ENCODE results near the gene FBXO10. TPM values are rescaled to one million over a fixed set of nuclear protein-coding genes. Genes with fewer than 3 reads are reported as not detected.
"Not testable (repeated sequence)": the region's sequence is repeated elsewhere in the genome, so short reads cannot be mapped to it uniquely, and the experiment has no call there.

FBXO10 gene
- total RNA-seq, 4 donors from 2014 or later, result 2.8 to 12.9 (median 9.4) TPM; not detected in 1

DNA sequence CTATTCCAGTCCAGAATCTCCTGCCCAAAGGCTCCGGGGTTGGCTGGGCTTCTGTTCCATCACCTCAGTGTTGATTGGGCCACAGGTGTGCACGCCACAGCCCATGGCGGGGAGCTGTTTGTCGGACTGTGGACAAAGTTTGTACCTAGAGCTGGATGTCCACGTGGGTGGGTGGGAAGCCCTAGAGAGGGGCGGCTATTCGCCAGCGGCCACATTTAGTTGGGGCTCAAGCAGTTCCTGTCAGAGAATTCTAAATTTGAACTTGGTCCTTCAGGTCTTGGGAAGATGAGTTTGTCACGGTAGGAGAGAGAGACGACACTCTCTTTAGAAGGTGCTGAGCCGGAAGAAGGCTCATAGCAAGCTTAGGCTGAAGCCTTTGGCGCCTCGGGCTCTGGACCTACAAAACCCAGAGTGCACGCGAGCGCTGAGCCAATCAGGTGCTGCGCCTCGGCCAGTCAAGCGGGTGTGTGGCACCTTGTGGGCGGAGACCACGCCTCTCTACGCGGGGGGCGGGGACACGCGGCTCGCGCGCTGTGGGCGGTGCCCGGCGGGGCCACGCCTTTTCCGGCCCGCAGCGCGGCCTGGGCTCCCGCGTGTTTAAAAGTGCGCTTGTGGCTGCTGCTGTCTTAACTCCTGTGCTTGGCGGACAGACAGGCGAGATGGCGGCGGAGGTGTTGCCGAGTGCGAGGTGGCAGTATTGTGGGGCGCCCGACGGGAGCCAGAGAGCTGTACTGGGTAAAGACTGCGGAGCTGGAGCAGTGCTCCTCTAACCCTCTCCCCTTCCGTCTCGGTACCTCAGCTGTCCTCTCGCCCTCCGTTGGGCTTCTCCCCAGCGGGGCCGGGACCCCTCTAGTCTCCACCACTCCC is 90.6 kb downstream of the FBXO10 start, which contains the start of gene POLR1E:
TSS of gene POLR1E (plus strand) at position 560 of the 867 bp plus-strand sequence. CDS start at position 660, 100 bp downstream.
- no peaks in the 10 kb centered on the region for H3K9me3 ChIP-seq
- TF ChIP-seq, protein P1, sequence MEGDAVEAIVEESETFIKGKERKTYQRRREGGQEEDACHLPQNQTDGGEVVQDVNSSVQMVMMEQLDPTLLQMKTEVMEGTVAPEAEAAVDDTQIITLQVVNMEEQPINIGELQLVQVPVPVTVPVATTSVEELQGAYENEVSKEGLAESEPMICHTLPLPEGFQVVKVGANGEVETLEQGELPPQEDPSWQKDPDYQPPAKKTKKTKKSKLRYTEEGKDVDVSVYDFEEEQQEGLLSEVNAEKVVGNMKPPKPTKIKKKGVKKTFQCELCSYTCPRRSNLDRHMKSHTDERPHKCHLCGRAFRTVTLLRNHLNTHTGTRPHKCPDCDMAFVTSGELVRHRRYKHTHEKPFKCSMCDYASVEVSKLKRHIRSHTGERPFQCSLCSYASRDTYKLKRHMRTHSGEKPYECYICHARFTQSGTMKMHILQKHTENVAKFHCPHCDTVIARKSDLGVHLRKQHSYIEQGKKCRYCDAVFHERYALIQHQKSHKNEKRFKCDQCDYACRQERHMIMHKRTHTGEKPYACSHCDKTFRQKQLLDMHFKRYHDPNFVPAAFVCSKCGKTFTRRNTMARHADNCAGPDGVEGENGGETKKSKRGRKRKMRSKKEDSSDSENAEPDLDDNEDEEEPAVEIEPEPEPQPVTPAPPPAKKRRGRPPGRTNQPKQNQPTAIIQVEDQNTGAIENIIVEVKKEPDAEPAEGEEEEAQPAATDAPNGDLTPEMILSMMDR (IDR thresholded peaks at IDR 0.05), result no peak
- TF ChIP-seq POLR2A (IDR thresholded peaks at IDR 0.05), result peak; percentile 81 to 86

DNA sequence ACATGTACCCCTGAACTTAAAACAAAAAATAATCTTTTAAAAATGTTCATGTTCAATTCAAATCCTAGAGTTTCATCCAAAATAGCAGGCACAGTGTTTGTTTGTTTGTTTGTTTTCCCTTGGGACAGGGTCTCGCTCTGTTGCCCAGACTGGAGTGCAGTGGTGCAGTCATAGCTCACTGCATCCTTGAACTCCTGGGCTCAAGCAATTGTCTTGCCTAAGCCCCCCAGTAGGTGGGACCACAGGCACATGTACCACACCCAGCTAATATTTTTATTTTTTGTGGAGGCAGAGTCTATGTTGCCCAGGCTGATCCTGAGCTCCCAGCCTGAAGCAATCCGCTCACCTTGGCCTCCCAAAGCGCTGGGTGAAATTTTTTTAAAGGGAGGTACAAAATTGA is 95.4 kb downstream of the FBXO10 start:
- H3K27me3 ChIP-seq, result no peaks in the 10 kb centered on the region
- TF ChIP-seq POLR2A (IDR thresholded peaks at IDR 0.05), result no peak
- TF ChIP-seq, protein P1 (IDR thresholded peaks at IDR 0.05), result no peak
- no peaks in the 10 kb centered on the region for H3K4me1 ChIP-seq
- H3K36me3 ChIP-seq, result no peaks in the 10 kb centered on the region
- no peak for DNase-seq
- H3K9me3 ChIP-seq, result no peaks in the 10 kb centered on the region
- no peak overlapping the region for H3K4me3 ChIP-seq
- intact Hi-C loops (cut with DNase I; ENCODE audit: low total_unique reads), result loop anchor here (10.0 kb wide), 1 partner anchor 66 kb away; no protein-coding TSS in a partner anchor
- H3K27ac ChIP-seq, result no peak overlapping the region

More for the DNA sequence above, 90.6 kb downstream of the FBXO10 start, which contains the start of gene POLR1E:
- H3K4me1 ChIP-seq, result peaks cover 0 to 7% of the 10 kb centered on the region in 2 donors
- intact Hi-C loops (cut with DNase I; ENCODE audit: low total_unique reads), result loop anchor here (10.0 kb wide), 1 partner anchor 71 kb away; no protein-coding TSS in a partner anchor
- peak; percentile 92 to 93 for DNase-seq
- H3K36me3 ChIP-seq, result no peaks in the 10 kb centered on the region
- H3K27me3 ChIP-seq, result no peaks in the 10 kb centered on the region
- H3K27ac ChIP-seq, result peak within 1 kb of the TSS; percentile 83 to 92
- H3K4me3 ChIP-seq, result peak within 1 kb of the TSS; percentile 69 to 91

DNA sequence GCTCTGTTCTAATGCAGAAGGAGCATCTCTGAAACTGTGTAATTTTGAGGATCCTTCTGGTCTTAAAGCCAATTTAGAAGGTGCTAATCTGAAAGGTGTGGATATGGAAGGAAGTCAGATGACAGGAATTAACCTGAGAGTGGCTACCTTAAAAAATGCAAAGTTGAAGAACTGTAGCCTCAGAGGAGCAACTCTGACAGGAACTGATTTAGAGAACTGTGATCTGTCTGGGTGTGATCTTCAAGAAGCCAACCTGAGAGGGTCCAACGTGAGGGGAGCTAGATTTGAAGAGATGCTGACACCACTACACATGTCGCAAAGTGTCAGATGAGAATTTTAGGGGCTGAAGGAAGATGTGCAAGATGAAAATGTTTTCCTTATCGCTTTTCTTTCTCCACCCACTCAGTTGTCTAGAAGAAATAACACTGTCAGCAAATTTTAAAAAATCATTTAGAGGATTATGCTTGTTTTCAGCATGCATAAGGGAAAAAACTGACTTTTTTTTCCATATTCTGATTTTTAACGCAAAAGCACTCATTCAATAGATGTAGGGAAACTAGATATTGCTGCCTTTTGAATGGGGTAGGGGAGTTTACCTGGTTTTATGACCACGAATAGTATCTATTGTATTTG is 98.1 kb downstream of the FBXO10 start:
- DNase-seq; H3K4me3 ChIP-seq; H3K27ac ChIP-seq; H3K4me1 ChIP-seq; intact Hi-C loops (cut with DNase I; ENCODE audit: low total_unique reads); H3K9me3 ChIP-seq; H3K27me3 ChIP-seq; H3K36me3 ChIP-seq: not testable (repeated sequence)

DNA sequence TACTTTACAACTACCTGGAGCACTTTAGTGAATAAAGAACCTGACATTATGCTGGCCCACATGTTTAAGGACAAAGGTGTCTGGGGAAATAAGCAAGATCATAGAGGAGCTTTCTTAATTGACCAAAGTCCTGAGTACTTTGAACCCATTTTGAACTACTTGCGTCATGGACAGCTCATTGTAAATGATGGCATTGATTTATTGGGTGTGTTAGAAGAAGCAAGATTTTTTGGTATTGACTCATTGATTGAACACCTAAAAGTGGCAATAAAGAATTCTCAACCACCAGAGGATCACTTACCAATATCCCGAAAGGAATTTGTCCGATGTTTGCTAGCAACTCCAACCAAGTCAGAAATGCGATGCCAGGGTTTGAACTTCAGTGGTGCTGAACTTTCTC is 98.7 kb downstream of the FBXO10 start:
- H3K4me1 ChIP-seq; H3K9me3 ChIP-seq; intact Hi-C loops (cut with DNase I; ENCODE audit: low total_unique reads); H3K36me3 ChIP-seq; H3K27me3 ChIP-seq; H3K27ac ChIP-seq; DNase-seq; H3K4me3 ChIP-seq: not testable (repeated sequence)

DNA sequence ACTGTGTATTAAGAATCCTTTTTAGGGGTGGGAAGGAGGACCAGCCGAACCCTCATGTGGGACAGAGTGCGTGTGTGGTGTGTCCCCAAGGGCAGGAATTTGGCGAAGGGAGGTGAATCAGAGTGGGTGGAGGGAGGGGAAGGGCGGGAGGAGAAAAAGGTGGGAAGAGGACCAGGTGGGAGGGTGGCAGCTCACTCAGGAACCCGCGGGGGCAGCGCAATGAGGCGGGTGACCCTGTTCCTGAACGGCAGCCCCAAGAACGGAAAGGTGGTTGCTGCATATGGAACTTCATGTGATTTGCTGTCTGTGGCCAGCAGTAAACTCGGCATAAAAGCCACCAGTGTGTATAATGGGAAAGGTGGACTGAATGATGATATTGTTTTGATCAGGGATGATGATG is 99.2 kb downstream of the FBXO10 start:
- TF ChIP-seq POLR2A (IDR thresholded peaks at IDR 0.05), result no peak
- TF ChIP-seq, protein P1 (IDR thresholded peaks at IDR 0.05), result no peak
- Histone ChIP-seq H3K4me1 (no peaks in the 10 kb centered on the region), H3K9me3 (no peaks in the 10 kb centered on the region), H3K27ac (no peak overlapping the region), H3K27me3 (no peaks in the 10 kb centered on the region), H3K36me3 (no peaks in the 10 kb centered on the region), H3K4me3 (no peak overlapping the region)
- no peak for DNase-seq
- intact Hi-C loops (cut with DNase I; ENCODE audit: low total_unique reads), result no loop called here

DNA sequence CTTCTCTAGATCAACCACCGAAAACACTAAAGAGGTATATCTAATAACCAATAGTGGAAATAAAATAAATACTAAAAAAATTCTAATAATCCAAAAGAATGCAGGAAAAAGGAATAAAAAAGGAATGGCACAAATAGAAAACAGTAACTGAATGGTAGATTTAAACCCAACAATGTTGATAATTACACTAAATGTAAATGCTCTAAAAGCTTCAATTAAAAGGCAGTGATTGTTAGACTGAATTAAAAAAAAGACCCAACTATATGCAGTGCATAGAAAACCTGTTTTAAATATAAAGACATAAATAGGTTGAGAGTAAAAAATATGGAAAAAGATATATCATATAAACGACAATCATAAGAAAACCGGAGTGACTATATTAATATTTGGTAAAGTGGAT is 101.7 kb downstream of the FBXO10 start:
- Histone ChIP-seq H3K27ac (no peak overlapping the region), H3K27me3 (no peaks in the 10 kb centered on the region), H3K9me3 (no peaks in the 10 kb centered on the region), H3K4me1 (no peaks in the 10 kb centered on the region), H3K36me3 (no peaks in the 10 kb centered on the region), H3K4me3 (no peak overlapping the region)
- TF ChIP-seq, protein P1 (IDR thresholded peaks at IDR 0.05), result no peak
- TF ChIP-seq POLR2A (IDR thresholded peaks at IDR 0.05), result no peak
- intact Hi-C loops (cut with DNase I; ENCODE audit: low total_unique reads), result no loop called here
- DNase-seq, result no peak

DNA sequence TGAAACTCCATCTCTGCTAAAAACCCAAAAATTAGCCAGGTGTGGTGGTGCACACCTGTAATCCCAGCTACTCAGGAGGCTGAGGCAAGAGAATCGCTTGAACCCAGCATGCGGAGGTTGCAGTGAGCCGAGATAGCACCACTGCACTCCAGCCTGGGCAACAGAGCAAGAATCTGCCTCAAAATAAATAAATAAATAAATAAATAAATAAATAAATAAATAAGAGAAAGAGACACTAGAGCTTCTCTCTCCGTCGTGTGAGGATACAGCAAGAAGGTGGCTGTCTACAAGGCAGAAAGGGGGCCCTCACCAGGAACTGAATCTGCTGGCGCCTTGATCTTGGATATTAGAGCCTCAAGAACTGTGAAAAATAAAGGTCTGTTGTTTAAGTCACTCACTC is 102.2 kb downstream of the FBXO10 start:
- H3K27me3 ChIP-seq; H3K27ac ChIP-seq; intact Hi-C loops (cut with DNase I; ENCODE audit: low total_unique reads); H3K4me3 ChIP-seq; DNase-seq; H3K36me3 ChIP-seq; H3K4me1 ChIP-seq; H3K9me3 ChIP-seq: not testable (repeated sequence)
